AG08396 (cell line): ENCODE data around the gene USP47.

Experiments
- DNase-seq: peaks from one replicate; pipeline ENCODE4 v3.0.0; 2012; ENCODE audit warnings: low spot score, mixed read lengths

Gene USP47

GRCh38 chr11:11967669-11968510 lies 126.1 kb downstream of the USP47 start:
- no peak for DNase-seq

- DNase-seq, result no peak
Observed at GRCh38 chr11:11968511-11969280, 126.9 kb downstream of the USP47 start.

GRCh38 chr11:11969380-11970215 lies 127.8 kb downstream of the USP47 start:
- DNase-seq, result no peak

- no peak for DNase-seq
Observed at GRCh38 chr11:11970556-11970955, 128.8 kb downstream of the USP47 start.

GRCh38 chr11:11971906-11972547 lies 130.3 kb downstream of the USP47 start:
- DNase-seq, result no peak

GRCh38 chr11:11972730-11973341 lies 131.1 kb downstream of the USP47 start:
- DNase-seq, result no peak

- DNase-seq, result peak; percentile 74
Observed at GRCh38 chr11:11973361-11973800, 131.6 kb downstream of the USP47 start.

- no peak for DNase-seq
Observed at GRCh38 chr11:11973866-11974265, 132.1 kb downstream of the USP47 start.

- no peak for DNase-seq
Observed at GRCh38 chr11:11975201-11976092, 133.7 kb downstream of the USP47 start.

GRCh38 chr11:11976481-11977127 lies 134.8 kb downstream of the USP47 start:
- no peak for DNase-seq

- DNase-seq, result peak; percentile 79
Observed at GRCh38 chr11:11977206-11977938, 135.6 kb downstream of the USP47 start.

GRCh38 chr11:11978098-11978637 lies 136.4 kb downstream of the USP47 start:
- no peak for DNase-seq

GRCh38 chr11:11978792-11979487 lies 137.2 kb downstream of the USP47 start:
- DNase-seq, result peak; percentile 18

- DNase-seq, result peak; percentile 53
Observed at GRCh38 chr11:11979488-11980117, 137.8 kb downstream of the USP47 start.

GRCh38 chr11:11980200-11980599 lies 138.4 kb downstream of the USP47 start:
- DNase-seq, result no peak

- DNase-seq, result no peak
Observed at GRCh38 chr11:11980841-11981308, 139.1 kb downstream of the USP47 start.

- DNase-seq, result no peak
Observed at GRCh38 chr11:11981364-11981763, 139.6 kb downstream of the USP47 start.
